Left kidney (tissue), 2 donors: ENCODE data around the gene XG. TPM values are rescaled to one million over a fixed set of nuclear protein-coding genes. Genes with fewer than 3 reads are reported as not detected.
"Not testable (repeated sequence)": the region's sequence is repeated elsewhere in the genome, so short reads cannot be mapped to it uniquely, and the experiment has no call there.

Experiments used
- DNase-seq: peaks from one replicate; pipeline ENCODE4 v3.0.0-alpha.2; 2013
- polyA plus RNA-seq: library from polyadenylated mRNA; unstranded; fragments of 120-200 nt; gene quantifications from one replicate; pipeline ENCODE4 v1.2.1, GENCODE V29; 2013; ENCODE audit not compliant: insufficient read length

Gene XG
- polyA plus RNA-seq, 1 donor: 0.65 TPM

GRCh38 chrX:2733286-2733685 is 18.6 kb upstream of the XG start:
- no peak for DNase-seq

GRCh38 chrX:2735270-2735669 is 16.6 kb upstream of the XG start:
- DNase-seq: no peak

DNA sequence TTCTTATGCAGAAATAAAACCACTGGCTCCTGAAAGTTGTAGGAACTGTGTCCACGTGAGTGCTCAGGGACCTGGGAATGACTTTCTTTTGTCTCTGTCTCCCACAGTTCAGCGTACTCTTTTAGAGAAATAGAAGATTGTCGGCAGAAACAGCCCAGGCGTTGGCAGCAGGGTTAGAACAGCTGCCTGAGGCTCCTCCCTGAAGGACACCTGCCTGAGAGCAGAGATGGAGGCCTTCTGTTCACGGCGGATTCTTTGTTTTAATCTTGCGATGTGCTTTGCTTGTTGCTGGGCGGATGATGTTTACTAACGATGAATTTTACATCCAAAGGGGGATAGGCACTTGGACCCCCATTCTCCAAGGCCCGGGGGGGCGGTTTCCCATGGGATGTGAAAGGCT is 11.2 kb upstream of the XG start:
- DNase-seq: no peak

GRCh38 chrX:2741386-2741785 is 10.5 kb upstream of the XG start:
- DNase-seq: no peak

- DNase-seq: not testable (repeated sequence)
These were observed 5.6 kb upstream of the XG start for GRCh38 chrX:2746250-2746649.

GRCh38 chrX:2748171-2748814 is 3.5 kb upstream of the XG start:
- DNase-seq: no peak

DNA sequence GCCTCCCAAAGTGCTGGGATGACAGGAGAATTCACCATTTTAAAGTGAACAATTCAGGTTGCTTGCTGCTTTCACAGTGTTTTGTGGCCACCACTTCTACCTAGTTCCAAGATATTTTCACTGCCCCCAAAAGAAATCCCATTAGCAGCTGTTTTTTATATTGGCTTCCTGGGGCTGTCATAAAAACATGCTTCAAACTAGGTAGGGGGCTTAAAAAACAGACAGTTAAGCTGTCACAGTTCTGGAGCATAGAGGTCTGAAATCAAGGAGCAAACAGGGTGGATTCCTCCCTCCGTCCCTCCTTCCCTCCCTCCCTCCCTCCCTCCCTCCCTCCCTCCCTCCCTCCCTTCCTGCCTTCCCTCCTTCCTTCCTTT is 3.0 kb upstream of the XG start:
- no peak for DNase-seq

DNA sequence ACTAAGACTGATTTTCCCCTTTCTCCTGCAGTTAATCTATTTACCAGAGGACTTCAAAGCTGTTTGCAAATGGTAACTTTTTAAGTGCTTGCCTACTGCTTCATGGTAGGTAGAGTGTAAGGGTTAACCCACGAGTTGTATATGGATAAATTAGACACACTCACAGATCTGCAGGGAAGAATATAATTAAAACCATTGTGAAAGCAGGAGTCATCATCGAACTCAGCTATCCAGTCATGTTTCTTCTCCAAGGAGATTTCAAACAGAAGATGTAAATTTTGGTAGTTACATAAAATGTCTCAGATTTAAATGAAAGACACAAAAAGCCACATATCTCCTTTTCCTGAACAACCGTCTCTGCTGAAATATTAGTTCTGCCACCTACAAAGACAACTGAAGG is 549 bp upstream of the XG start:
- no peak for DNase-seq

GRCh38 chrX:2752441-2752840 is 601 bp downstream of the XG start:
- not testable (repeated sequence) for DNase-seq

DNA sequence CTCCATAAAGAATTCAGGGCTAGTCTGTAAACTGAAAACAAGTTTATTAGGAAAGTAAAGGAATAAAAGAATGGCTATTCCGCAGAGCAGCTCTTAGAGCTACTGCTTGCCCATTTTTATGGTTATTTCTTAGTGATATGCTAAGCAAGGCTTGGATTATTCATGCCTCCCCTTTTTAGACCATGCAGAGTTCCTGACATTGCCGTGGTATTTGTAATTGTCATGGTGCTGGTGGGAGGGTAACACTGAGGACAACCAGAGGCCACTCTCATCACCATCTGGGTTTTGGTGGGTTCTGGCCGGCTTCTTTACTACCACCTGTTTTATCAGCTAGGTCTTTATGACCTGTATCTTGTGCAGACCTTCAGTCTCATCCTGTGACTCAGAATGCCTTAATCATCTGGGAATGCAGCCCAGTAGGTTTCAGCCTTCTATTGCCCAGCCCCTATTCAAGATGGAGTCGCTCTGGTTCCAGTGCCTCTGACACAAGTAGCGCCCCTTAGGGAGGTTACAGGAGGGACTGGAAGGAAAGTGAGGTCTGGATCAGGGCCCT is 3.4 kb downstream of the XG start:
- not testable (repeated sequence) for DNase-seq

GRCh38 chrX:2756548-2756947 is 4.7 kb downstream of the XG start:
- DNase-seq: no peak

- no peak for DNase-seq
These were observed 9.4 kb downstream of the XG start for GRCh38 chrX:2761246-2761645.

- DNase-seq: not testable (repeated sequence)
These were observed 10.8 kb downstream of the XG start for GRCh38 chrX:2762671-2763070.

DNA sequence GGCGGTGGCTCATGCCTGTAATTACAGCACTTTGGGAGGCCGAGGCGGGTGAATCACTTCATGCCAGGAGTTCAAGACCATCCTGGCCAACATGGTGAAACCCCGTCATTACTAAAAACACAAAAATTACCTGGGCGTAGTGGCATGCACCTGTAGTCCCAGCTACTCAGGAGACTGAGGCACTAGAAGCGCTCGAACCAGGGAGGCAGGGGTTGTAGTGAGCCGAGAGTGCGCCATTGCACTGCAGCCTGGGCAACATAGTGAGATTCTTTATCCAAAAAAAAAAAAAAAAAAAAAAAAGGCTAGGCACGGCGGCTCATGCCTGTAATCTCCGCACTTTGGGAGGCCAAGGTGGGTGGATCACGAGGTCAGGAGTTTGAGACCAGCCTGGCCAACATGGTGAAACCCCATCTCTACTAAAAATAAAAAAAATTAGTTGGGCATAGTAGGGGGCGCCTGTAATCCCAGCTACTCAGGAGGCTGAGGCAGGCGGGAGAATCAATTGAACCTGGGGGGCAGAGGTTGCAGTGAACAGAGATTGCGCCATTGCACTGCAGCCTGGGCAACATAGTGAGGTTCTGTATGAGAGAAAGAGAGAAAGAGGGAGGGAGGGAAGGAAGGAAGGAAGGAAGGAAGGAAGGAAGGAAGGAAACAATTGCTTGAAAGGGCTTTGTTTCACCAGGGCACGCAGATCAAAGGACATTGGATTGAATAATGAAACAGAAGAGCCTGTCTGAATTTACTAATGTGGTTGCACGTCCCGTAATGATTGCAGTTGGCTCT is 13.1 kb downstream of the XG start:
- DNase-seq: not testable (repeated sequence)

GRCh38 chrX:2765549-2765830 is 13.7 kb downstream of the XG start:
- DNase-seq: no peak

DNA sequence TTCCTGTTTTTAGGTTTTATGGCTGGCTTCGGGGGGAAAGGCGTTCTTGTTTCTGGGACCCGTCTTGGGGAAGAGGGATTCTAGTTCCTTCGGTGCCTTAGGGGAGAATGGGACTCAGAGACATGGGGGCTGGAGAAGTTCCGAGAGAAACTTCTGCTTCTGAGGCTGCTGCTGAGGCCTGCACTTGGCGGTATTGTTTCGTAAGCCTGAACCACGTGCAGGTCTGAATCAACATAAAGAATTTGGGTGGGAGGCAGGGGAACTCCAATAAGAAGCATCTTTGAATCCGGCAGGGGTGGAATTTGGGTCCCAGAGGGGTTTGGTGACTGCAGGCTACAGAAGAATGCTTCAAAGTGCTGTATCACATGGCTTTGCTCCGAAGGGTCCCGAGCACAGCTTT is 15.1 kb downstream of the XG start:
- no peak for DNase-seq

- DNase-seq: no peak
These were observed 16.0 kb downstream of the XG start for GRCh38 chrX:2767631-2768455.

DNA sequence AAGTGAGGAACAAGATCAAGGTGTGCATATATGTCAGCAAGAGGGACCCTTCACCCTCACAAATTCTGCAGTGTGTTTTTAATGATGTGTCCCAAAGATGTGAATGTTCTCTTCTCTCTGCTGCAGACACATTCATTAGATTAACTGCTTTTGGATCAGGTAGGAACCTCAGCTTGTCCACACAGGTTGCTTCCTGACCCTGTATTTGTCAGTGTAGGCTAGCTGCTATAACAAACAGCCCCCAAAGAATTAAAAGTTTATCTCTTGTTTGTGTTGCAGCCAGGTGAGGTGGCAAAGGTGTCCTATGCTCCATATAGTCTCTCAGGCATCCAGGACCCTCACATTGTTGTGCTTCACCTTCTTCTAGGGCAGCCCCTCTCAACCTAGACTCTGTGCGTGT is 17.8 kb downstream of the XG start:
- no peak for DNase-seq

DNA sequence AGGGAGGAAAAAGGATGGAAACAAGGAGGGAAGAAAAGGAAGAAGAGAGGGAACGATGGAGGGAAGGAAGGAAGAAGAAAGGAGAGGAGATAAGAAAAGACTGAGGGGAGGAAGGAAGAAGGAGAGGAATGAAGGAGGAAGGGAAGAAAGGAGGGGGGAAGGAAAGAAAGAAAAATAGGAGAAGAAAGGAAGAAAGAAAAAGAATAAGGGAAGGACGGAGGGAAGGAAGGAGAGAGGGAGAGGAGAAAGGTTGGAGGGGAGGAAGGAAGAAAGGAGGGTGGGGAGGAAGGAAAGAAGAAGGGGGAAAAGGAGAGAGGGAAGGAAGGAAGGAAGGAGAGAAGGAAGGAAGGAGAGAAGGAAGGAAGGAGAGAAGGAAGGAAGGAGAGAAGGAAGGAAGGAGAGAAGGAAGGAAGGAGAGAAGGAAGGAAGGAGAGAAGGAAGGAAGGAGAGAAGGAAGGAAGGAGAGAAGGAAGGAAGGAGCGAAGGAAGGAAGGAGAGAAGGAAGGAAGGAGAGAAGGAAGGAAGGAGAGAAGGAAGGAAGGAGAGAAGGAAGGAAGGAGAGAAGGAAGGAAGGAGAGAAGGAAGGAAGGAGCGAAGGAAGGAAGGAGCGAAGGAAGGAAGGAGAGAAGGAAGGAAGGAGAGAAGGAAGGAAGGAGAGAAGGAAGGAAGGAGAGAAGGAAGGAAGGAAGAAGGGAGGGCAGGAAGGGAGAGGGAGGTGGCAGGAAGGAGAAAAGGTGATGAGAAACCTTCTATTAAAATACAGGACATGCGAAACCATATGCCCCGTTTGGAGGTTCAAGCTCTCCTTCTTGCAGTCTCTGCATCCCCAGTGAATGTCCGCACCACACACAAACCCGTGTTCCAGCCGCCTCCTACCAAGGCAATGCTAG is 21.6 kb downstream of the XG start:
- not testable (repeated sequence) for DNase-seq

GRCh38 chrX:2774057-2774456 is 22.2 kb downstream of the XG start:
- DNase-seq: no peak

GRCh38 chrX:2774776-2775175 is 22.9 kb downstream of the XG start:
- no peak for DNase-seq
